Astrocyte of the cerebellum (primary cell): ENCODE data around the gene IQSEC1.
"Not testable (repeated sequence)": the region's sequence is repeated elsewhere in the genome, so short reads cannot be mapped to it uniquely, and the experiment has no call there.

Experiments used
- DNase-seq: peaks from one replicate; pipeline ENCODE4 v3.0.0-alpha.2; 2011; ENCODE audit warnings: low read depth
- H3K4me3 ChIP-seq: 2 replicates; pipeline ENCODE4 v1.5.1; 2011; ENCODE audit warnings: mild to moderate bottlenecking, low read depth, low read length, moderate library complexity
- CTCF ChIP-seq: IDR thresholded peaks from 2 replicates; pipeline ENCODE4 v1.5.1; 2012; ENCODE audit warnings: low read length, low read depth, moderate library complexity, mild to moderate bottlenecking; ENCODE audit errors: missing control alignments
- in situ Hi-C: cut with HindIII; loops from 2 replicates; pipeline ENCODE4 v1.10.0; 2017; ENCODE audit warnings: low sequenced_read_pairs

The IQSEC1 gene

GRCh38 chr3:12856626-12857025 is 216.6 kb downstream of the IQSEC1 start:
- in situ Hi-C loops: no loop called here
- no peak for TF ChIP-seq CTCF
- no peak for DNase-seq
- no peak overlapping the region for H3K4me3 ChIP-seq

DNA sequence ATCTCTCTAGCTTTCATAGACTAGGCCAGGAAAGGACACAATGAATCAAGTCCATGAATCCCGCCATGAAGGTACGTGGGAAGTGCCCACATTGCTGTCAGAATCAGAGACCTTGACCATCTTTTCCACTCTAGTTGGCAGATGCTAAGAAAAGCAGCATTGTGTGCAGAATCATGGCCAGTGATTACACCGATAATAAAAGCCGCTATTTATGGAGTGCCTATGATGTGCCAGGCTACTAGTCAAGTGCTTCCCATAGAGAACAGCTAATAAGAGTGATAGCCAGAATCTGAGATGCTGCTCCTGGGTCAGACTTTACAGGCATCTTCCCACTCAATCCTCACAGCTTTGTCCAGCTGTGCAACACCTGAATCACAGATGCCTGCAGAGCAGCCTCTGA is 218.7 kb downstream of the IQSEC1 start:
- TF ChIP-seq CTCF: no peak
- in situ Hi-C loops: no loop called here
- H3K4me3 ChIP-seq: no peak overlapping the region
- DNase-seq: no peak

DNA sequence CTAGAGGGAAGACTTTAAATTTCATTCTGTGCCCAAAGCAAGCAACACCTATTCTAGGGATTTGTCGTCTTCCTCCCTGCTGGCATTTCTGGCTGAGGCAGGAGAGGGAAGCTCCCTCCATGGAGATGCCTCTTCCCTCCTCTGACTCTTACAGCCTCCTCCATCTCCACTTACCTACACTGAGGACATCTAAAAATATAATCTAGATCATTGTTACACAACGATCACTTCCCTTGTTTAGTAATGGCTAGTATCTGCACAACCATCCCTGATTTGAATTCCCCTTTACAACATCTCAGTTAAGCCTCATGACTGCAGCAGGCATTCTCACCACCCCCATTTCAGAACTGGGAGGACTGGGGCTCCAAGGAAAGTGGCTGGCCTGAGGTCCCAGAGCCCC is 219.4 kb downstream of the IQSEC1 start:
- DNase-seq, H3K4me3 ChIP-seq, in situ Hi-C loops: not testable (repeated sequence)

- no peak for TF ChIP-seq CTCF
- no peak for DNase-seq
- no peak overlapping the region for H3K4me3 ChIP-seq
- in situ Hi-C loops: no loop called here
These were observed 221.0 kb downstream of the IQSEC1 start for GRCh38 chr3:12852201-12852600.
